ENCODE measurements around the gene PARD3B.

GRCh38 chr2:205235434-205235833 lies 690.2 kb downstream of the PARD3B start:
- TF ChIP-seq POLR2A (IDR thresholded peaks at IDR 0.05; ENCODE audit: low read length) (no peak), GATA1 (IDR thresholded peaks at IDR 0.05; ENCODE audit: low read depth, low read length) (no peak)

Measured in erythroblast (primary cell).